ENCODE data around the gene FMO2.

DNA sequence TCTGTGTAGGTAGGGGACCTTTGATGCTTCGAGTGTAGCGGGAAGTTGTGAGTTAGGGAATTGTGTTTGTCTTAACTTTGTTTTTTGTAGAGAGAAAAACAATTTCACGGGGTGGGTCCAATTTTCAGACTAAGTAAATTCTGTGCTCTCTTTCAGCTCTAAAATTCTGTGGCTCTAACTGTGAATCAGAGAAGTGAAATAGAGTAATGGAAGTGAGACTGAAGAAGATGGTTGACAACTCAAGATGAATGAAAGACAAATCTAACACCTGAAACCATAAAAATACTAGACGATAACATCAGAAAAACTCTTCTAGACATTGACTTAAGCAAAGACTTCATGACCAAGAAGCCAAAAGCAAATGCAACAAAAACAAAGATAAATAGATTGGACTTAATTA lies 58.8 kb downstream of the FMO2 start:
- TF ChIP-seq, protein P1, sequence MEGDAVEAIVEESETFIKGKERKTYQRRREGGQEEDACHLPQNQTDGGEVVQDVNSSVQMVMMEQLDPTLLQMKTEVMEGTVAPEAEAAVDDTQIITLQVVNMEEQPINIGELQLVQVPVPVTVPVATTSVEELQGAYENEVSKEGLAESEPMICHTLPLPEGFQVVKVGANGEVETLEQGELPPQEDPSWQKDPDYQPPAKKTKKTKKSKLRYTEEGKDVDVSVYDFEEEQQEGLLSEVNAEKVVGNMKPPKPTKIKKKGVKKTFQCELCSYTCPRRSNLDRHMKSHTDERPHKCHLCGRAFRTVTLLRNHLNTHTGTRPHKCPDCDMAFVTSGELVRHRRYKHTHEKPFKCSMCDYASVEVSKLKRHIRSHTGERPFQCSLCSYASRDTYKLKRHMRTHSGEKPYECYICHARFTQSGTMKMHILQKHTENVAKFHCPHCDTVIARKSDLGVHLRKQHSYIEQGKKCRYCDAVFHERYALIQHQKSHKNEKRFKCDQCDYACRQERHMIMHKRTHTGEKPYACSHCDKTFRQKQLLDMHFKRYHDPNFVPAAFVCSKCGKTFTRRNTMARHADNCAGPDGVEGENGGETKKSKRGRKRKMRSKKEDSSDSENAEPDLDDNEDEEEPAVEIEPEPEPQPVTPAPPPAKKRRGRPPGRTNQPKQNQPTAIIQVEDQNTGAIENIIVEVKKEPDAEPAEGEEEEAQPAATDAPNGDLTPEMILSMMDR (IDR thresholded peaks at IDR 0.05; ENCODE audit: low read length) = no peak
- TF ChIP-seq EZH2phosphoT487 (IDR thresholded peaks at IDR 0.05; ENCODE audit: low read length) = no peak
